ENCODE results near the gene CHTF8. TPM values are rescaled to one million over a fixed set of nuclear protein-coding genes. Genes with fewer than 3 reads are reported as not detected.

CHTF8 gene
- polyA plus RNA-seq, 1 donor (not counting 4 experiments of a cell fraction or from before 2014, with no cell fraction given), result 96.0 TPM

GRCh38 chr16:69084289-69084688, 48.1 kb downstream of the CHTF8 start:
- Histone ChIP-seq H3K27ac (ENCODE audit: control insufficient read depth, insufficient read depth, low read length) (no peak overlapping the region), H3K79me2 (ENCODE audit: control insufficient read depth, insufficient read depth, low read length) (no peaks in the 10 kb centered on the region), H3K9ac (ENCODE audit: control insufficient read depth, extremely low read depth, insufficient read depth, low read length) (no peak overlapping the region), H3K4me3 (ENCODE audit: control insufficient read depth in 2 of 3, extremely low read depth in 1 of 3, insufficient read depth in 2 of 3, low read depth in 1 of 3, low read length in 3 of 3) (no peak overlapping the region), H3K4me2 (ENCODE audit: control insufficient read depth, extremely low read depth, insufficient read depth, low read depth, low read length) (no peak overlapping the region), H2AFZ (ENCODE audit: control insufficient read depth, low read length) (no peak overlapping the region), H3K27me3 (ENCODE audit: control insufficient read depth, extremely low read depth, insufficient read depth, low read length) (no peaks in the 10 kb centered on the region), H3K4me1 (ENCODE audit: control insufficient read depth, extremely low read depth, insufficient read depth, low read length) (peaks cover 9% of the 10 kb centered on the region), H3K9me1 (ENCODE audit: control insufficient read depth, extremely low read depth, insufficient read depth, low read length) (no peaks in the 10 kb centered on the region), H3K36me3 (ENCODE audit: control insufficient read depth in 2 of 2, extremely low read depth in 1 of 2, insufficient read depth in 2 of 2, low read length in 2 of 2) (no peaks in the 10 kb centered on the region), H3K9me3 (ENCODE audit: control insufficient read depth, low read depth, low read length) (no peaks in the 10 kb centered on the region), H4K20me1 (ENCODE audit: control insufficient read depth, extremely low read depth, insufficient read depth, low read length) (no peaks in the 10 kb centered on the region)
- DNase-seq (ENCODE audit: low read depth, low spot score) (no peak), FAIRE-seq (no peak)
- dilution Hi-C loops (cut with MboI; ENCODE audit: extremely low pct_ligation_motif_present, low sequenced_read_pairs), result no loop called here
- TF ChIP-seq CTCF (optimal IDR thresholded peaks at IDR 0.05 in 1 of 3, IDR thresholded peaks at IDR 0.05 in 1 of 3, conservative IDR thresholded peaks at IDR 0.05 in 1 of 3; ENCODE audit: extremely low read depth in 1 of 3, insufficient read depth in 2 of 3, low read length in 3 of 3) (no peak), EZH2 (IDR thresholded peaks at IDR 0.05; ENCODE audit: low read length) (no peak)

GRCh38 chr16:69083306-69083941, 49.0 kb downstream of the CHTF8 start:
- Histone ChIP-seq H3K4me3 (ENCODE audit: control insufficient read depth in 2 of 3, extremely low read depth in 1 of 3, insufficient read depth in 2 of 3, low read depth in 1 of 3, low read length in 3 of 3) (no peak overlapping the region), H3K9ac (ENCODE audit: control insufficient read depth, extremely low read depth, insufficient read depth, low read length) (no peak overlapping the region), H3K27me3 (ENCODE audit: control insufficient read depth, extremely low read depth, insufficient read depth, low read length) (no peaks in the 10 kb centered on the region), H4K20me1 (ENCODE audit: control insufficient read depth, extremely low read depth, insufficient read depth, low read length) (no peaks in the 10 kb centered on the region), H3K4me2 (ENCODE audit: control insufficient read depth, extremely low read depth, insufficient read depth, low read depth, low read length) (no peak overlapping the region), H3K9me1 (ENCODE audit: control insufficient read depth, extremely low read depth, insufficient read depth, low read length) (no peaks in the 10 kb centered on the region), H3K36me3 (ENCODE audit: control insufficient read depth in 2 of 2, extremely low read depth in 1 of 2, insufficient read depth in 2 of 2, low read length in 2 of 2) (no peaks in the 10 kb centered on the region), H3K27ac (ENCODE audit: control insufficient read depth, insufficient read depth, low read length) (no peak overlapping the region), H2AFZ (ENCODE audit: control insufficient read depth, low read length) (no peak overlapping the region), H3K4me1 (ENCODE audit: control insufficient read depth, extremely low read depth, insufficient read depth, low read length) (no peaks in the 10 kb centered on the region), H3K9me3 (ENCODE audit: control insufficient read depth, low read depth, low read length) (no peaks in the 10 kb centered on the region), H3K79me2 (ENCODE audit: control insufficient read depth, insufficient read depth, low read length) (no peaks in the 10 kb centered on the region)
- DNase-seq (ENCODE audit: low read depth, low spot score), result no peak
- FAIRE-seq, result no peak
- TF ChIP-seq CTCF (optimal IDR thresholded peaks at IDR 0.05 in 1 of 3, IDR thresholded peaks at IDR 0.05 in 1 of 3, conservative IDR thresholded peaks at IDR 0.05 in 1 of 3; ENCODE audit: extremely low read depth in 1 of 3, insufficient read depth in 2 of 3, low read length in 3 of 3) (peak; percentile 30 to 47 (median 33)), EZH2 (IDR thresholded peaks at IDR 0.05; ENCODE audit: low read length) (no peak)
- dilution Hi-C loops (cut with MboI; ENCODE audit: extremely low pct_ligation_motif_present, low sequenced_read_pairs), result no loop called here

Measured in keratinocyte (primary cell).